Left hindlimb (tissue), 1 donor: ENCODE data around the gene SPDL1.

ENCODE experiments used
- DNase-seq: peaks from one replicate; pipeline ENCODE4 v3.0.0-alpha.2; 2018

The SPDL1 gene

DNA sequence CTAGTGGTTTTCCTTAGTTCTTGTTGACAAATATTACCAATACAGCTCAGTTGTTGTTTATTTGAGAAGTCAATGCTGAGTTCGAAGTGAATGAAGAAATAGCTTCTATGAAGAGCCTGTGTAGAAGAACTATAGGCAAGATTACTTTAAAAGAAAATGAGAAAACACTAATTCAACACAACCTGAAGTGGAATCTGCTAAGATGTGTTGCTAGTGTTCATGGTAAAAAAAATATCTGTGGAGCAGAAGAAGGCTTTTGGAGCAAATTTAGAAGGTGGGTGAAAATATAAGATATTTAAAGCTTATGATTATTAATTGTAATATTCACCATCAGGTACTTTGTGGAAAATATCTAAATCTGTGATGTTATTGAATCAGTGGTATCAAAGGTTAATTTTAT lies 51.0 kb downstream of the SPDL1 start:
- DNase-seq = no peak

GRCh38 chr5:169635936-169636335 lies 52.4 kb downstream of the SPDL1 start:
- no peak for DNase-seq

DNA sequence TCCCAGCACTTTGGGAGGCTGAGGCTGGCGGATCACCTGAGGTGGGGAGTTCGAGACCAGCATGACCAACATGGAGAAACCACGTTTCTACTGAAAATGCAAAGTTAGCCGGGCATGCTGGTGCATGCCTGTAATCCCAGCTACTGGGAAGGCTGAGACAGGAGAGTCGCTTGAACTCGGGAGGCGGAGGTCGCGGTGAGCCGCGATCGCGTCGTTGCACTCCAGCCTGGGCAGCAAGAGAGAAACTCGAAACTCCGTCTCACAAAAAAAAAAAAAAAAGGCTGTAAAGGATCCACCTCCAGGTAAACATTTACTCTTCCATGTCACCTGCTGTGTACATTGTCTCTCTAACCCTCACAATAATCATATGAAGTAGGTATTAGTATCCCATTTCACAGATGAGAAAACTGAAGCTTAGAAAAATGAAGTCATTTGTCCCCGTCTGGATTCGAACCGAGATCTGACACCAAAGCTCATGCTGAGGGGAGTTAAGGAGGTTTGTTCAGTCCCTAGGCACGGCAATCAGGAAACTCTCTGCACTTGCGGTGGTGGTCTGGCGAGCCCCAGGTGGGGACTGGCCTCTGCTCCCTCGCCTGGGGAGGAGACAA lies 53.0 kb downstream of the SPDL1 start:
- DNase-seq = no peak

DNA sequence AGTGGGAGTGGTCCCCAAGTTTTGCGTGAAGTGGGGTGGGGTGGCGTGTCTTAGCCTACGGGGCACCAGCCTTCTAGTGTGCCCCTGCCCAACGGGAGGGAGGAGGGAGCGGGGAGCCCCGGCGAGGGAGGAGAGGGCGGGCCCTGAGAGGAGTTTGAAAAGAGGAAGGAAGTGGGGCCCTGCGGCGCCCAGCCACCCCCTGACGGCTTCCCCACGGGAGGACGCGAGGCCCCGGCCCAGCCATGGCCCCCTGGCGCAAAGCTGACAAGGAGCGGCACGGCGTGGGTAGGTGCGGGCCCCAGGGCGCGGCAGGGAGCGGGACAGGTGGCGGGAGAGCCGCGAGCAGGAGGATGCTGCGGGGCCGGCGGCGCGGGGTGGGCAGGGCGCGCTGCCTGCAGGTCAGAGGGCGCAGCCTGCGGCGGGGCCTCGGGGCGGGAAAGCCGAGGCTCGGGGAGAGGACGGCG lies 53.5 kb downstream of the SPDL1 start, which contains the start of gene DOCK2:
TSS of gene DOCK2 (plus strand) at position 191 of the 464 bp plus-strand sequence. CDS start at position 243, 52 bp downstream.
- DNase-seq = no peak

GRCh38 chr5:169637549-169638121 lies 54.1 kb downstream of the SPDL1 start:
- no peak for DNase-seq

DNA sequence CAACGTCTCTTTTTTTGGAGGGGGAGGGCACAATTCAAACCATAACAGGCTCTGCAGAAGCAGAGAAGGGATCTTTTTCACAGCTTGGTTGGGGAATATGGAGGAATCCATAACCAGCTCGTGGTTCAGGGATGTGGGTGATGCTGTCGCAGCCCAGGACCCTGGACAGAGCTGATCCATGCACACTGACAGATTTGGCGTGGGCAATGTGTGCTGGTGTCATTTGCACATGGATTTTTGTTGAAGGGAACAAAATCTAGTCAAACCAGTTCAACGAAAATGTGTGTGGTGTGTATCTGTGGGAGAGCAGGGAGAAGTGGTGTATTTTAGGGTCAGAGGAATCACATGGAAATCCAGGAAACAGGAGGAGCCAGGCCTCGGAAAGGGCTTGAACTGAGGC lies 57.7 kb downstream of the SPDL1 start:
- no peak for DNase-seq

GRCh38 chr5:169646856-169647255 lies 63.3 kb downstream of the SPDL1 start:
- no peak for DNase-seq

GRCh38 chr5:169647566-169647965 lies 64.0 kb downstream of the SPDL1 start:
- no peak for DNase-seq

DNA sequence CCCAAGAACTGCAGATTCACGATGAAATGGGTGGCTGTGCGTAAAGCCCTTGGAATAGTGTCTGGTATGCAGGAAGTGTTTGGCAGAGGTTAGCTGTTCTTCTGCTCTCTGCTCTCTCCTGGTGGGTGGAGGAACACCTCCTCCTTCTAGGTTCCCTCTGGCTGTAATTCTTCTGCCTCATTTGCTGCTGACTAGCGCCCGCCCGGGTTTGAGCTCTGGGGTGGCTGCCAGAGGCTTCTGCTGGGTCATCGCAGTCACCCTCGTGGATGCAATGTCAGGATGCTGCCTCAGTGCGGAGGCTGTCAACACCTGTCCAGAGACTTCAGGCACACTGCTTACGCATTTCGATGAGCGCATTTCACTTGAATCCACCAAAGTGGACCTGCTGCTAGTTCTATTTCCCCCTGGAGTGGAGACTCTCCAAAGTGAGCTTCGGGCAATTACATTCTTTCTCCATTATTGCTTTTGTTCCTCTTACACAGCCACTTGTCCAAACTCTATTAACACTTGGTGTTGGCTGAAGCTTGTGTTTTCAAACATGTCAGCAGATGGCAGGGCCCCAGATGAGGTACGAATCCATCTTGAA lies 65.2 kb downstream of the SPDL1 start:
- no peak for DNase-seq

- DNase-seq = no peak
Measured at GRCh38 chr5:169649486-169649885, 65.9 kb downstream of the SPDL1 start.

DNA sequence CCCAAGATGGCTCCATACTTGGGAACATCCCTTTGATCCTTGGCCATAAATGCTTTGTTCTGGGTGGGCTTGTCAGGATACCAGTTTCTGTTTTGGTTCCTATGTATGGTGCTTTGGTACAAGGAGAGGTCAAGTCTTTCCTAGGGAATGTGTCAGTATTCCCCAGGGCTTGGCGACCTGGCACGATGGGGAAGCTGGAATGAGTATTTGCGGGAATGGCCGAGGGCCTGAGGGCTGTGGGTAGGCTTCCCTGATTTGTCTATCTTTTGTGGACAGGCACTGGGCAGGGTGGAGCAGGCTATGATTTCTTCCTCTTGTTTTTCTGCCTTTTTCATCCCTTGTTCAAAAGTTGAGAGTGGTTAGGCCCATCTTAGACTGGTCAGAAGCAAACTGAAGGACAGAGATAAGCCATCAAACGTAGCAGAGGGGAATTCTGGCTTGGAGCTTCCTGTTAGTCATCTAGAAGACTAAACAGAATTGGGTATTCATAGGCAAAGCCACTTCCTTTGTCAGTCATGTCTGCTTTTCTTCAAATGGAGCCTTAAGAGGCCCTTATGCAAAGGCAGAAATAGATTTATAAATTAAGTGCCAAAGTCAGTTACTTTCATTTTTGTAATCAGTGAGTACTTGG lies 67.2 kb downstream of the SPDL1 start:
- no peak for DNase-seq

- DNase-seq = no peak
Measured at GRCh38 chr5:169651526-169651925, 68.0 kb downstream of the SPDL1 start.

- no peak for DNase-seq
Measured at GRCh38 chr5:169652057-169652456, 68.5 kb downstream of the SPDL1 start.

- DNase-seq = no peak
Measured at GRCh38 chr5:169653091-169653490, 69.5 kb downstream of the SPDL1 start.
